ENCODE measurements around the gene RIOX2.

DNA sequence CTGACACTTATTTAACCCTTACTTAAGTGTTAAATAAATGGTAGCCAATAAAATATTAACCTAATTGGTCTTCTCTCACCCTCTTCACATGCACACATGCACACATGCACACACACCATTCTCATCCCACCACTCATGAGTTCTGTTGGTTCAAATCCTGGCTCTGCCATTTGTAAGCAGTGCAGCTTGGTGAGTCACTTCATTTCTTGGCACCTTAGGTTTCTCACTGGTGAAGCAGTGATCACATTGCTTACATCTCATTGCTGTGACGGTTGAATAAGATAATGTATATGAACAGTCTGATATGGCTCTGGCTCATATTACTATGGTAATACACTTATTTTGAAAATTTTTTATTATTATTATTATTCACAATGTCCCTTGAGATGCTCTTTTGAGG, 33.8 kb downstream of the RIOX2 start:
- TF ChIP-seq, protein P1, sequence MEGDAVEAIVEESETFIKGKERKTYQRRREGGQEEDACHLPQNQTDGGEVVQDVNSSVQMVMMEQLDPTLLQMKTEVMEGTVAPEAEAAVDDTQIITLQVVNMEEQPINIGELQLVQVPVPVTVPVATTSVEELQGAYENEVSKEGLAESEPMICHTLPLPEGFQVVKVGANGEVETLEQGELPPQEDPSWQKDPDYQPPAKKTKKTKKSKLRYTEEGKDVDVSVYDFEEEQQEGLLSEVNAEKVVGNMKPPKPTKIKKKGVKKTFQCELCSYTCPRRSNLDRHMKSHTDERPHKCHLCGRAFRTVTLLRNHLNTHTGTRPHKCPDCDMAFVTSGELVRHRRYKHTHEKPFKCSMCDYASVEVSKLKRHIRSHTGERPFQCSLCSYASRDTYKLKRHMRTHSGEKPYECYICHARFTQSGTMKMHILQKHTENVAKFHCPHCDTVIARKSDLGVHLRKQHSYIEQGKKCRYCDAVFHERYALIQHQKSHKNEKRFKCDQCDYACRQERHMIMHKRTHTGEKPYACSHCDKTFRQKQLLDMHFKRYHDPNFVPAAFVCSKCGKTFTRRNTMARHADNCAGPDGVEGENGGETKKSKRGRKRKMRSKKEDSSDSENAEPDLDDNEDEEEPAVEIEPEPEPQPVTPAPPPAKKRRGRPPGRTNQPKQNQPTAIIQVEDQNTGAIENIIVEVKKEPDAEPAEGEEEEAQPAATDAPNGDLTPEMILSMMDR (IDR thresholded peaks at IDR 0.05): no peak
- no peak for TF ChIP-seq POLR2A (IDR thresholded peaks at IDR 0.05)
